Lung (tissue), 12 donors: Measurements from ENCODE around the gene TMEM245. TPM values are rescaled to one million over a fixed set of nuclear protein-coding genes. Genes with fewer than 3 reads are reported as not detected.

Experiments
- ATAC-seq: fragments of 200-7000 bp; cut with Tn5 transposase; one replicate; pipeline ENCODE4 v1.9.1; 2020; ENCODE audit warnings: moderate number of reproducible peaks; ENCODE audit not compliant: insufficient read depth, low FRiP score
- DNase-seq, 3 donors: peaks; one replicate each; pipeline ENCODE4 v3.0.0-alpha.2; 2013 to 2017
- H3K27ac ChIP-seq, 2 donors: one replicate each; pipeline ENCODE4 v1.5.1; 2013; ENCODE audit warnings: mild to moderate bottlenecking in 2 of 2, moderate library complexity in 2 of 2, control low read depth in 1 of 2, inconsistent platforms in 1 of 2, low read depth in 1 of 2, low read length in 1 of 2
- H3K27me3 ChIP-seq, 3 donors: one replicate each; pipeline ENCODE4 v1.5.1; 2013; ENCODE audit warnings: low read length in 2 of 3; ENCODE audit not compliant: control insufficient read depth in 3 of 3, insufficient read depth in 3 of 3
- H3K36me3 ChIP-seq, 4 donors: one replicate each; pipeline ENCODE4 v1.5.1; 2013; ENCODE audit warnings: low read length in 4 of 4, mild to moderate bottlenecking in 1 of 4, moderate library complexity in 1 of 4; ENCODE audit not compliant: control insufficient read depth in 4 of 4, insufficient read depth in 4 of 4
- H3K4me1 ChIP-seq, 5 donors: one replicate each; pipeline ENCODE4 v1.5.1; 2013; ENCODE audit warnings: low read length in 5 of 5, mild to moderate bottlenecking in 2 of 5, moderate library complexity in 1 of 5; ENCODE audit not compliant: control insufficient read depth in 5 of 5, insufficient read depth in 5 of 5
- H3K4me3 ChIP-seq: one replicate; pipeline ENCODE4 v1.5.1; 2013; ENCODE audit warnings: mild to moderate bottlenecking, control low read depth, moderate library complexity
- H3K9ac ChIP-seq, 2 donors: one replicate each; pipeline ENCODE4 v1.5.1; 2013; ENCODE audit warnings: low read length in 2 of 2, control low read depth in 1 of 2; ENCODE audit not compliant: insufficient read depth in 1 of 2
- H3K9me3 ChIP-seq, 4 donors: one replicate each; pipeline ENCODE4 v1.5.1; 2013; ENCODE audit warnings: low read length in 3 of 4, mild to moderate bottlenecking in 1 of 4, moderate library complexity in 1 of 4; ENCODE audit not compliant: control insufficient read depth in 4 of 4, insufficient read depth in 3 of 4
- WGBS, 2 donors: extraction: QIAGEN DNeasy Blood & Tissue Kit; methylation state at CpG; one replicate each; pipeline ENCODE4 v1.1.7; 2013; 5-methylcytosine and 5-hydroxymethylcytosine counted together
- polyA plus RNA-seq, 2 donors: library from polyadenylated mRNA; stranded (reverse); fragments of 200-250 nt; gene quantifications; one replicate each; pipeline ENCODE4 v1.2.1, GENCODE V29; 2013
- total RNA-seq, 2 donors: library from RNA; depleted of rRNA in 1 of 2; stranded (reverse); fragments of >200 nt in 1 of 2; gene quantifications; one replicate each; pipeline ENCODE4 v1.2.1, GENCODE V29; 2014 to 2021
- TF ChIP-seq, protein P1 (sequence below): IDR thresholded peaks from 2 replicates; pipeline ENCODE4 v1.5.1; 2012; ENCODE audit warnings: mild to moderate bottlenecking; ENCODE audit errors: control extremely low read depth, extremely low read depth
- donor health status: control.
- donor health status: control.
- donor health status: Bipolar disorder and iron deficiency.
- donor health status: healthy.
- donor health status: DM: yes; HTN: yes; CAD: no.

Gene TMEM245
- total and polyA plus RNA-seq, 4 donors = 15.0 to 137 (median 42.0) TPM

GRCh38 chr9:109166771-109167601 lies 47.2 kb upstream of the TMEM245 start, which contains the start of gene FRRS1L:
FRRS1L (minus strand) TSS chr9:109167249; CDS start chr9:109167138, 111 bp downstream.
- TF ChIP-seq, protein P1, sequence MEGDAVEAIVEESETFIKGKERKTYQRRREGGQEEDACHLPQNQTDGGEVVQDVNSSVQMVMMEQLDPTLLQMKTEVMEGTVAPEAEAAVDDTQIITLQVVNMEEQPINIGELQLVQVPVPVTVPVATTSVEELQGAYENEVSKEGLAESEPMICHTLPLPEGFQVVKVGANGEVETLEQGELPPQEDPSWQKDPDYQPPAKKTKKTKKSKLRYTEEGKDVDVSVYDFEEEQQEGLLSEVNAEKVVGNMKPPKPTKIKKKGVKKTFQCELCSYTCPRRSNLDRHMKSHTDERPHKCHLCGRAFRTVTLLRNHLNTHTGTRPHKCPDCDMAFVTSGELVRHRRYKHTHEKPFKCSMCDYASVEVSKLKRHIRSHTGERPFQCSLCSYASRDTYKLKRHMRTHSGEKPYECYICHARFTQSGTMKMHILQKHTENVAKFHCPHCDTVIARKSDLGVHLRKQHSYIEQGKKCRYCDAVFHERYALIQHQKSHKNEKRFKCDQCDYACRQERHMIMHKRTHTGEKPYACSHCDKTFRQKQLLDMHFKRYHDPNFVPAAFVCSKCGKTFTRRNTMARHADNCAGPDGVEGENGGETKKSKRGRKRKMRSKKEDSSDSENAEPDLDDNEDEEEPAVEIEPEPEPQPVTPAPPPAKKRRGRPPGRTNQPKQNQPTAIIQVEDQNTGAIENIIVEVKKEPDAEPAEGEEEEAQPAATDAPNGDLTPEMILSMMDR = no peak
- no peak within 1 kb of the TSS for H3K9ac ChIP-seq
- DNase-seq (peak; percentile 10 to 46 (median 23)), ATAC-seq (no peak)
- H3K27ac ChIP-seq = no peak within 1 kb of the TSS
- H3K9me3 ChIP-seq = peaks cover 0 to 4% (median 0%) of the 10 kb centered on the region in 4 donors
- H3K27me3 ChIP-seq = peaks cover 3 to 19% (median 7%) of the 10 kb centered on the region in 3 donors
- H3K4me3 ChIP-seq = no peak within 1 kb of the TSS
- no peaks in the 10 kb centered on the region for H3K4me1 ChIP-seq
- H3K36me3 ChIP-seq = no peaks in the 10 kb centered on the region
- WGBS, 2 donors = 8 to 11% methylated on average over 43 to 85 of the region's 86 CpGs

DNA sequence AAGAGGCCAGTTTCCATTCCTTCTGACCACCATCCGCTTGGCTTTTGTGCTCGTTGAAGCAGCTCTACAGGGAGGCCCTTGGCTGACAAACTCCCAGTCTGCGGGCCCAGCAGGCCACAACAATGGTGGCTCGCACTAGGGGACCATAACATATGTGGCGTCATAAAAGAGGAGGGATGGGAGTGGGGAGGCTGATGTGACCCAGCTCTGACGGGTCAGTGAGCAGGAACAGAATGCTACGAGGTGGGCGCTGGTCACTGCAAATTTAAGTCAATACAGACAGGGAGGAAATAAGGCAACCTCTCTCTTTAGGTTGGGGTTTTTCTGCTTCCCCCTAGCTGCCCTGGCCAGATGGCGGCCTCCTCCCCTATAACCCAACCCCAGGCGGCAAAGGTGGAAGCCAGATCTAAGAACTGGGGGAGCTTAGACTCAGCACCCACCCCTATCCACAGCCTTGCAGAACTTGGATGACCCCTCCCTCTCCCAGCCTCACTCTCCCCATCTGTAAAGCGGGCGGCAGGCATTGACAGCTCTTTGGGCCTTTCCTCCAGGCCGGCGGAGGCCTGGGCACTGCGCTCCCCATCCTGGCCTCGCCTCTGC lies 46.5 kb upstream of the TMEM245 start:
- DNase-seq = no peak
- peaks cover 3 to 19% (median 7%) of the 10 kb centered on the region in 3 donors for H3K27me3 ChIP-seq
- 79 to 86% methylated on average over 16 of the region's 16 CpGs for WGBS, 2 donors
- peaks cover 0 to 4% (median 0%) of the 10 kb centered on the region in 4 donors for H3K9me3 ChIP-seq
- no peaks in the 10 kb centered on the region for H3K36me3 ChIP-seq
- H3K9ac ChIP-seq = no peak overlapping the region
- no peaks in the 10 kb centered on the region for H3K4me1 ChIP-seq
- TF ChIP-seq, protein P1 = no peak
- ATAC-seq = no peak
- no peak overlapping the region for H3K4me3 ChIP-seq
- H3K27ac ChIP-seq = no peak overlapping the region

DNA sequence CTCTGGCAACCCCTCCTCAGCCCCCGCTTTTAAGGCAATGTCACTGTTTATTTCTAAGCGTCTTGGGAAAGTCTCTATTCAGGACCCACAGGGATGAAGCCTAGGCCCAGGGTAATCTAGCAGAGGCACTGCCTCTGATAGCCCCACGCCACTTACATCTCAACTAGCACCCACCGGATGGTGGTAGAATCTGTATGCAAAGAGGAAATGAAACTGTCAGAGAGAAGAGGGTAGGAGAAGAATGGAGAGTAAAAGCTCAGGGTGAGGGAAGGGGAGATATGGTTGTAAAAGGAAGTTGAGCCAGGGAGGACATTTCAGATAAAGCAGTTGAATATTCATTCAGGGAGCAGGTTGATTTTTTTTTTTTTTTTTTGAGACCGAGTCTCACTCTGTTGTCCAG lies 44.3 kb upstream of the TMEM245 start:
- TF ChIP-seq, protein P1 = no peak
- H3K27me3 ChIP-seq = peaks cover 3 to 19% (median 7%) of the 10 kb centered on the region in 3 donors
- DNase-seq (no peak), ATAC-seq (no peak)
- no peak overlapping the region for H3K9ac ChIP-seq
- H3K27ac ChIP-seq = no peak overlapping the region
- no peak overlapping the region for H3K4me3 ChIP-seq
- H3K4me1 ChIP-seq = no peaks in the 10 kb centered on the region
- H3K9me3 ChIP-seq = peaks cover 0 to 4% (median 0%) of the 10 kb centered on the region in 4 donors
- no peaks in the 10 kb centered on the region for H3K36me3 ChIP-seq
- 76 to 80% methylated on average over 5 of the region's 5 CpGs for WGBS, 2 donors
